ENCODE results near the gene CDHR2. TPM values are rescaled to one million over a fixed set of nuclear protein-coding genes. Genes with fewer than 3 reads are reported as not detected.

Gene CDHR2
- total RNA-seq, 2 donors from 2014 or later, result 0.12 TPM; not detected in 1

GRCh38 chr5:176601901-176602482, 52.9 kb downstream of the CDHR2 start:
- H3K27me3 ChIP-seq, result no peaks in the 10 kb centered on the region

GRCh38 chr5:176603091-176603490, 53.9 kb downstream of the CDHR2 start:
- no peaks in the 10 kb centered on the region for H3K36me3 ChIP-seq
- DNase-seq (ENCODE audit: low spot score), result no peak
- no peaks in the 10 kb centered on the region for H3K9me3 ChIP-seq
- no peaks in the 10 kb centered on the region for H3K27me3 ChIP-seq
- H3K4me3 ChIP-seq, result no peak overlapping the region
- no peak overlapping the region for H3K27ac ChIP-seq
- TF ChIP-seq CTCF (IDR thresholded peaks at IDR 0.05), result no peak
- no peaks in the 10 kb centered on the region for H3K4me1 ChIP-seq

More at GRCh38 chr5:176601901-176602482, 52.9 kb downstream of the CDHR2 start:
- no peak for DNase-seq (ENCODE audit: low spot score)
- Histone ChIP-seq H3K36me3 (no peaks in the 10 kb centered on the region), H3K4me1 (no peaks in the 10 kb centered on the region), H3K4me3 (no peak overlapping the region), H3K27ac (no peak overlapping the region), H3K9me3 (no peaks in the 10 kb centered on the region)
- no peak for TF ChIP-seq CTCF (IDR thresholded peaks at IDR 0.05)

- no peaks in the 10 kb centered on the region for H3K36me3 ChIP-seq
- DNase-seq (ENCODE audit: low spot score), result no peak
Observed at GRCh38 chr5:176606032-176606431, 56.9 kb downstream of the CDHR2 start.

GRCh38 chr5:176606875-176607274, 57.7 kb downstream of the CDHR2 start:
- Histone ChIP-seq H3K36me3 (no peaks in the 10 kb centered on the region), H3K4me3 (no peak overlapping the region), H3K9me3 (no peaks in the 10 kb centered on the region), H3K27me3 (no peaks in the 10 kb centered on the region), H3K4me1 (peaks cover 0 to 15% of the 10 kb centered on the region in 2 donors), H3K27ac (no peak overlapping the region)
- DNase-seq (ENCODE audit: low spot score), result no peak
- TF ChIP-seq CTCF (IDR thresholded peaks at IDR 0.05), result no peak

More at GRCh38 chr5:176606032-176606431, 56.9 kb downstream of the CDHR2 start:
- H3K9me3 ChIP-seq, result no peaks in the 10 kb centered on the region
- H3K4me1 ChIP-seq, result peaks cover 0 to 15% of the 10 kb centered on the region in 2 donors
- no peak for TF ChIP-seq CTCF (IDR thresholded peaks at IDR 0.05)
- no peaks in the 10 kb centered on the region for H3K27me3 ChIP-seq
- H3K4me3 ChIP-seq, result no peak overlapping the region
- H3K27ac ChIP-seq, result no peak overlapping the region

GRCh38 chr5:176608142-176608705, 59.1 kb downstream of the CDHR2 start:
- H3K36me3 ChIP-seq, result no peaks in the 10 kb centered on the region
- DNase-seq (ENCODE audit: low spot score), result no peak
- H3K27me3 ChIP-seq, result no peaks in the 10 kb centered on the region
- H3K9me3 ChIP-seq, result no peaks in the 10 kb centered on the region
- peaks cover 0 to 15% of the 10 kb centered on the region in 2 donors for H3K4me1 ChIP-seq
- no peak overlapping the region for H3K27ac ChIP-seq
- no peak for TF ChIP-seq CTCF (IDR thresholded peaks at IDR 0.05)
- H3K4me3 ChIP-seq, result no peak overlapping the region

All from right atrium auricular region (tissue), 2 donors.